ENCODE measurements around the gene CDK1.
"Not testable (repeated sequence)": the region's sequence is repeated elsewhere in the genome, so short reads cannot be mapped to it uniquely, and the experiment has no call there.

CDK1 gene

DNA sequence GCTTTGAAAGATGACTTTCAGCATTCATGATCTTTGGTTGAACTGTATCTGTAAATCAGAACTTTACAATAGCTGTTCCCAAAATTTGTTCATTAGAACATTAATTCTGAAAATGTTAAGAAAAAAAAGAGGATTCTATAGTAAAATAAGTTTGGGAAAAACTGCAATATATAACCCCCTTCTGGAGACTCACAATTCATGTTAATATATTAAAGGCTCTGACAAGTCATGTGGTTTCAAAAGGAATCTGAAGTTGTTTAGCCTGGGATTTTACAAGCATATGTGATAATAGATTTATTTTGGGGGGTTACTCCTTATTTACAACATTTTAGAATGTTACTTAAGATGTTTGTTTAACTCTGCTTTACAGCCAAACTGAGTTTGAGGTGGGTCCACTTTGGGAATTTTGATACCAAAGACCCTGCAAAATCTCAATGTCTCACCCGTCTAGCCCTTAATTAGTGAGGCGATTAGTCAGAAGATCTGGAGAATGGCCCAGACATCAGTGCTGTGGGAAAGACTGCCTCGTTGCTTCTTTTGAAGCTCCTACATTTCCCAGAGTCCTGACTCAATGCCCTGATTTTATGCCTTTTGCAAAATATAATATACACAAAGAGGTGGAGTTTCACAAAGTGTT lies 40.0 kb downstream of the CDK1 start:
- no peak for FAIRE-seq

DNA sequence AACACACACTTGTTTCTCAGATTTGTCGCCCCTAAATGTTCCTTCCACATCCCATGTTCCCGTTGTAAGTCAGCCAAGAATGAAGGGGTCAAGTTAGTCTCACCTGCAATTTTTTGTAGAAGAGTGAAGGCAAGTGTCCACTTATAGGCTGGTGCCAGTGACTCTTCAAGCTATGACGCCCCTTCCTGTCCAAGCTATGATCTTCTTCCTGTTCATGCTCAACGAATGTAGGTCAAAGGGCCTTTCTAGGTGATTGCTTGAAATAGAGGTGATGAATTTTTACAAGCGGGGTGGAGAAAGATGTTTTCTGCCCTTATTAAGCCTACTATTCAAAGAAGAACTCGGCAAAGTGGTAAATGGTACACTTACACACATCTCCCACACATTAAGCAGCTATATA lies 41.0 kb downstream of the CDK1 start:
- FAIRE-seq: no peak

DNA sequence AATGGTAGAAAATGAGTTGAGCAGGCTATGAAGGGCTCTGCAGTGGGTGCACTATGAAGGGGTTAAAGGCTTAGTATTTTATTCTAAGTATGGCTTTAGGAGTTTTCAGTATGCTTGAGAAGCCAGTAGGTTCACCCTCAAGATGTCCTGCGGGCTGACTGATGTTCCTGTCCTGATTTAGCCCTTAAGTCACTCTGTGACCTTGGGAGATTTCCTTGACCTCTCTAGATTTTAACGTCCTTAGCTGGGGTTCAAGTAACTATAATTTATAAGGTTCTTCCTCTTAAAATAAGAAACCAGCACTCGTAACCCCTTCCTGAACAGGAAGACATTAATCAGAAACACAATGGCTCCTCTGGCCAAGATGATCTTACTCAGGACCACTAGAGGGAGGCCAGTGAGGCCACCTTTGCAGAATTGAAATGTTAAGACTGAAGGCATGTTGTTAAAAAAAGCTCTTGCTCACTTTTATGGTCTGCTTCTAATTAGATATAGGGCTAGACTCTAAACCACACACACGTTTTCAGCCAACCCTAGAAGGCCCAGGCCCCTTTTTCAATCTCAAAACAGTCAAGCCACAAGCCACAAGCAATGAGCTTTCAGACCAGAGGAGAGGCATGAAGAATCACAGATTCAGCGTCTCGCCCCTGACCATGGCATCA lies 41.9 kb downstream of the CDK1 start:
- FAIRE-seq: no peak

DNA sequence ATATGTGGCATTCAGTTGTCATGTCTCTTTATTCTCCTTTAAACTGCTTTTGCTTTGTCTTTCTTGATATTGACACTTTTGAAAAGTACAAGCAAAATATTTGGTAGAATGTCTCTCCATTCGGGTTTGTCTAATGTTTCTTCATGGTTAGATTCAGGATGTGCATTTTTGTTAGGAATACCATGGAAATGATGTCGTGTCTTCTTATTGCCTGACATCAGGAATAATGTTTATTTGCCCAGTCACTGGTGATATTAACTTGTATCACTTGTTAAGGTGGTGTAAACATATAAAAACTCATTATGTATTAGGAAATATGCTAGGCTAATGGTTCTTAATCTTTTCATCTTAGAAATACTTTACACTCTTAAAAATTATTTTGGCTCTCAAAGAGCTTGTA lies 43.4 kb downstream of the CDK1 start:
- no peak for FAIRE-seq

DNA sequence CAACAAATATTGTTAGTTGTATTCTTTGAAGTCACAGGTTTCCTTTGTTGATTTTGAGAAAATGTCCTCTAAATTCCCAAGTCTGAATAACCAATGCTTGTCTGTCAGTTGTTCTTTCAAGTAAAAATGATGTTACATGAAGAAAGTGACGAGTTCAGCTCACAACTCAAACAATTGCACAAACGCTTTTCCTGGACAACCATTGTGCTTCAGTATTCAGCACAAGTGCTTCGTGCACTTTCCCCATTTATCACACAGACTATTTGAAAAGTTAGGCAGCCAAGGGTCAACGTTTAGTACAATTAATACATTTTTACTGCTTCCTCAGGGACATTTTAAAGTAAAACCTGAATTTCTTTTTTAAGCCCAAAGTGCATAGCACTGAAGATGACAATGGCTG lies 44.5 kb downstream of the CDK1 start:
- no peak for FAIRE-seq

DNA sequence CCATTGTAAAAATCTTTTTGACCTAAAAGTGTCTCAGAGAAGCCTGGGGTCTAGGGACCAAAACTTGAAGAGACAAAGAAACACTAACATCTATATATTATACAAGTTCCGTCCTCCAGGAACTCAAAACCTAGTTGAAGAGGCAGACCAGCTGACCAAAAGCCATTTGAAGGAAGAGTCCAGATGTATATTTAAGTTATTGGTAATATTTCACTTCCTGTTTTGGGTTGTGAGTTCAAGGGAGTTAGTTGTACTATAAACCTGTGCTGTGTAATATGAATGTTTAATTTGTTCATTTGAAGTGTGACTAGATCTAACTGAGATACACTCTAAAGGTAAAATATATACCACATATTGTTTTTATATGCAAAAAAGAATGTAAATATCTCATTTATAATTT lies 45.0 kb downstream of the CDK1 start:
- no peak for FAIRE-seq

DNA sequence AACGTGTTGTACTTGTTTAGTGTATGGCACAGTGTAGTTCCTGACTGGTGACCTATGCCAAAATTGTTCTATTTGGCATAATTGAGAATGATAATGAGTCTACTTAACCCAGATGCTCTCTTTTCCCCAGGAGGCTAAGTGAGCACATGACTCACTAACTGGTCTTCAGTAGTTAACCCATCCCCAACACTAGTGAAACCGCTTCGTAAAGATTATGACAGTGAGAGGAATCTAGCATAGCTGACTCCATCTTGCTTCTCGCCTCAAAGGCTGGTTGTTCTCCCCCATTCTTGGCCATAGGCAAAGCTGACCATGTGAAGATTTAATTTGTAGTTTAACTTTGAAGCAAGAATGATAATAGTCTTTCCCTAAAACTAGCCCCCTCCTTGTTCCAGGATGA lies 47.2 kb downstream of the CDK1 start:
- FAIRE-seq: no peak

DNA sequence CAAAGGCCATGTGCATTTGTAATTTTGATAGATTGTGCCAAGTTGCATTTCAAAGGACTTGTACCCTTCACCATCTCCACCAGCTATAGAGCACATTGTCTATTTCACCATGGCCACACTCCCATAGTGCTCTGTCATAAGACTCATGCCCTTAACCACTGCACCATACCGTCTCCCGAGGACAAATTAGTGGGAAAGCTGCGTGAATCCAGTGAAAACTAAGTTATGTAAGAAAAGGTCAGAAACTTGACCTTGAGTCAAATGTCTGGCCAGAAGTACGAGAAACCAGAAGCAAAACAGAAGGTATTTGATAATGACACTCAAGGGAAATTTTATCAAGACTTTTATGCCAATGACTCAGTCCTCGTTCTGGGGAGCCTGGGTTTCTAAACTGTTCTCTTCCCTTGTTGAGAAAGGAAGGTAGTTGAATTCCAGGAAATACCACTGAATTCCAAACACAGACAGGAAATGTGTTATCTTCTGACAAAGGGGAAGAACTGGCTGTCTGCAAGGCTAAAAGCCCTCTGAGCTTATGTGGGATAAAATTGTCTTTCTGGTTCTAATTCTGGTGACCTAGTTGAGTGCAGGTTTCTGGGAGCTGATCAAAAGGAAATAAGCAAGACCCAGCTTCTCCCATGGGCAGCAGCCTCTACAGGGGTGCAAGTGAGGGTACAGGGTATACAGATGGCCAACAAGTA lies 49.7 kb downstream of the CDK1 start:
- FAIRE-seq: no peak

DNA sequence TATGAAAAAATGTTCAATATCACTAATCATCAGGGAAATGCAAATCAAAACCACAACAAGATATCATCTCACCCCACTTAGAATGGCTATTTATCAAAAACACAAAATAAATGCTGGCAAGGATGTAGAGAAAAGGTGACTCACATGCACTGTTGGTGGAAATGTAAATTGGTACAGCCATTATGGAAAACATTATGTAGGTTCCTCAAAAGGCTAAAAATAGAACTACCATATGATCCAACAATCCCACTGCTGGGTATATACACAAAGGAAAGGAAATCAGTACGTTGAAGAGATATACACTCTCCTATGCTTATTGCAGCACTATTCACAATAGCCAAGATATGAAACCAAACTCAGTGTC lies 50.2 kb downstream of the CDK1 start:
- no peak for FAIRE-seq

DNA sequence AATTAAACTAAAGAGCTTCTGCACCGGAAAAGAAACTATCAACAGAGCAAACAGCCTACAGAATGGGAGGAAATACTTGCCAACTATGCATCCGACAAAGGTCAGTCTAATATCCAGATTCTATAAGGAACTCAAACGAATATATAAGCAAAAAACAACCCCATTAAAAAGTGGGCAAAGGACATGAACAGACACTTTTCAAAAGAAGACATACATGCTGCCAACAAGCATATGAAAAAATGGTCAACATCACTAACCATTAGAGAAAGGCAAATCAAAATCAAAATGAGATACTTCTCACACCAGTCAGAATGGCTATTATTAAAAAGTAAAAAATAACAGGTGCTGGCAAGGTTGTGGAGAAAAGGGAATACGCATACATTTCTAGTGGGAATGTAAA lies 53.9 kb downstream of the CDK1 start:
- FAIRE-seq: not testable (repeated sequence)

DNA sequence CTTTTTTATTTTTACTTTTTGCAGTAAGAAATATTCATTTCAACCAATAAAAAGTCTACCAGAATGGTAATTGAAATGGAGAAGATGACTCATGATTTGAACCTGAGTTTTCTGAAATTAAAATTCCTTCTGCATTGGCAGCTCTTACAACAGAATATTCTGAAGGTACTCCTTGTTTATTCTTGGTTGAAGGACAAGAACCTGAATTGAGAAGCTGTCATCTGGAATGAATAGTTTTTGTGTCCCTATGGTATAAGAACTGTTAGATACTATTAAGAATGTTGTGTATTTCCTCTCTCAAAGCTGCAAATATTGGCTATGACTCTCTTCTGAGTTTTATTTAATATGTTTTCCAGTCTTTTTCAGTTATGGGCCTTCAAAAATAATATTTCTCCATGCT lies 56.1 kb downstream of the CDK1 start:
- FAIRE-seq: no peak

DNA sequence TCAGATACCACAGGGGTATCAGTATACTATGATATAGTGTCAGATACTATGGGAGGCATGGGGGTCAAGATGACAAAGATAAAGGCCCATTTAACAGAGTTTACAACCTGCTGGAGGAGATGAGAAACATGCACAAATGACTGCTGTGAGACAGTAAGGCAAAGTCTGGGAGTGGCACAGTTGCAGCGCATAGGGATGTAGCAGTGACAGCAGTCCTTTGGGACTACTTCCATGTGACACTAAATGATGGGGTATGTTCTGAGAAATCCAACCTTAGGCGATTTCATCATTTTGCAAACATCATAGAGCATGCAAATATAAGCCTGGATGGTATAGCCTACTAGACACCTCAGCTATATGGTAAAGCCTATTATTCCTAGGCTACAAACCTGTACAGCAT lies 56.8 kb downstream of the CDK1 start:
- FAIRE-seq: no peak

DNA sequence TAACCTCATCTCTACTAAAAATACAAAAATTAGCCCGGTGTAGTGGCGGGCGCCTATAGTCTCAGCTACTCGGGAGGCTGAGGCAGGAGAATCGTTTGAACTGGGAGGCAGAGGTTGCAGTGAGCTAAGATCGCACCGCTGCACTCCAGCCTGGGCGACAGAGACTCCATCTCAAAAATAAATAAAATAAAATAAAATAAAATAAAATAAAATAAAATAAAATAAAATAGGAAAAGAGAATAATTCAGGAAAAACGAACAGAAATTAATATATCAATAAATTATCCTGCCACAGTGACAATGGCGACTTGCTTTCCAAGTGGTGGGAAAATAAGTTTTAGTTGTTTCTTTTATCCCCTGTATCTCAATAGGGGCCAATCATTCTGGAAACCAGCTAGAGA lies 62.9 kb downstream of the CDK1 start:
- FAIRE-seq: not testable (repeated sequence)

DNA sequence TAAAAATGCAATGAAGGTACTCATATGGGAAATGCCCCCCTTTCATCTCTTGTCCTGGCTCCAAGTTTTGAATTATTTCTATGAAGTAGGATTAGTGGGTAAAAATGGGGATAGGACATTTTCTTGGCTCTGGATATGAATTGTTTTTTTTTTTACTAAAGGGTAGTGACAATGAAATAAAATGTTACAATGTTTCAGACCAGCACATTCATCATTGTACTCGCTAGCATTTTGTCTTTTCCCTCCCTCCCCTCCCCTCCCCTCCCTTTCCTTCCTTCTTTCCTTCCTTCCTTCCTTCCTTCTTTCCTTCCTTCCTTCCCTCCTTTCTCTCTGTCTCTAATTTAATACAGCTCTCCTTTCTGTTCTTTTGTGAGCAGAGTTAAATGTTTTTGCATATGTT lies 64.4 kb downstream of the CDK1 start:
- no peak for FAIRE-seq

Measured in islet of Langerhans (tissue), 1 donor.